ENCODE measurements around the gene RAB34. TPM values are rescaled to one million over a fixed set of nuclear protein-coding genes. Genes with fewer than 3 reads are reported as not detected.

The RAB34 gene
- total and polyA plus RNA-seq, 2 donors (not counting 3 experiments of a cell fraction or from before 2014, with no cell fraction given): 62.3 to 113 TPM

GRCh38 chr17:28715217-28715616, 2.5 kb downstream of the RAB34 start:
- Histone ChIP-seq H3K4me2 (ENCODE audit: insufficient read depth, low read length) (no peak overlapping the region), H3K27ac (ENCODE audit: insufficient read depth, low read depth, low read length) (no peak overlapping the region), H3K79me2 (ENCODE audit: control insufficient read depth, insufficient read depth, low read length) (peaks cover 10% of the 10 kb centered on the region), H3K4me3 (replicated peaks in 1 of 3; ENCODE audit: insufficient read depth in 1 of 3, low read depth in 1 of 3, low read length in 3 of 3) (no peak overlapping the region), H3K9me1 (replicated peaks; ENCODE audit: control insufficient read depth, extremely low read depth, insufficient read depth, low read length) (no peaks in the 10 kb centered on the region), H3K27me3 (ENCODE audit: control insufficient read depth in 2 of 2, insufficient read depth in 2 of 2, low read length in 2 of 2) (no peaks in the 10 kb centered on the region), H4K20me1 (replicated peaks; ENCODE audit: control insufficient read depth, extremely low read depth, insufficient read depth, low read length) (no peaks in the 10 kb centered on the region), H3K9ac (replicated peaks; ENCODE audit: extremely low read depth, insufficient read depth, low read length) (no peak overlapping the region), H3K9me3 (replicated peaks; ENCODE audit: control insufficient read depth, insufficient read depth, low read length) (no peaks in the 10 kb centered on the region), H3K4me1 (ENCODE audit: control insufficient read depth, extremely low read depth, insufficient read depth, low read length) (peaks cover 24% of the 10 kb centered on the region), H3K36me3 (ENCODE audit: control insufficient read depth in 2 of 2, extremely low read depth in 1 of 2, insufficient read depth in 2 of 2, low read length in 2 of 2) (peaks cover 0 to 11% of the 10 kb centered on the region in 2 experiments), H2AFZ (ENCODE audit: low read depth, low read length) (no peak overlapping the region)
- dilution Hi-C loops (cut with MboI; ENCODE audit: extremely low pct_ligation_motif_present, low sequenced_read_pairs): no loop called here
- DNase-seq (ENCODE audit: low read depth, low spot score) (no peak), FAIRE-seq (no peak)
- ChIA-PET POLR2A (no interaction called here), CTCF (interaction anchor here (1.3 kb wide), 1 partner anchor 35 kb away, joined by 3 read pairs; no protein-coding TSS in a partner anchor)
- TF ChIP-seq POLR2A (IDR thresholded peaks at IDR 0.05; ENCODE audit: low read depth, low read length) (no peak), MAX (IDR thresholded peaks at IDR 0.05; ENCODE audit: insufficient read depth, insufficient read length) (no peak), FOS (IDR thresholded peaks at IDR 0.05; ENCODE audit: borderline replicate concordance, insufficient read depth, low read length) (no peak), MYC (IDR thresholded peaks at IDR 0.05; ENCODE audit: low read depth, low read length) (no peak), JUN (IDR thresholded peaks at IDR 0.05; ENCODE audit: borderline replicate concordance, insufficient read depth, insufficient read length, low read depth) (no peak), EZH2 (IDR thresholded peaks at IDR 0.05; ENCODE audit: borderline replicate concordance, low read depth, low read length, severe bottlenecking) (no peak), GATA2 (IDR thresholded peaks at IDR 0.05; ENCODE audit: insufficient read depth, insufficient read length, low read depth, low read length) (no peak), POLR2AphosphoS5 (IDR thresholded peaks at IDR 0.05; ENCODE audit: insufficient read depth, low read depth, low read length) (no peak), CTCF (IDR thresholded peaks at IDR 0.05; ENCODE audit: extremely low read depth in 1 of 2, insufficient read depth in 1 of 2, low read depth in 1 of 2, low read length in 2 of 2) (no peak)
- intact Hi-C loops (cut with micrococcal nuclease): loop anchor here (5.0 kb wide), 2 partner anchors 68 to 97 kb away; partner anchors contain the start of gene BLTP2
- no TSS peak for BruUV-seq (replicated peaks)

Data from endothelial cell of umbilical vein (primary cell).